HFFc6 (cell line): ENCODE results near the gene TCP1. TPM values are rescaled to one million over a fixed set of nuclear protein-coding genes. Genes with fewer than 3 reads are reported as not detected.

ENCODE experiments used
- DNase-seq: peaks from one replicate; pipeline ENCODE4 v3.0.0-alpha.2; 2018
- H3K27ac Mint-ChIP-seq: 2 replicates; pipeline ENCODE4 v1.8.0; 2020; ENCODE audit warnings: mild to moderate bottlenecking, mixed read lengths
- H3K27me3 Mint-ChIP-seq: 2 replicates; pipeline ENCODE4 v1.8.0; 2021; ENCODE audit warnings: mild to moderate bottlenecking, moderate library complexity, mixed read lengths; ENCODE audit not compliant: insufficient read depth
- H3K36me3 Mint-ChIP-seq: 2 replicates; pipeline ENCODE4 v1.8.0; 2021; ENCODE audit warnings: low read depth, mixed read lengths
- H3K4me1 Mint-ChIP-seq: 2 replicates; pipeline ENCODE4 v1.8.0; 2020; ENCODE audit warnings: low read depth, mixed read lengths
- H3K4me3 Mint-ChIP-seq: 2 replicates; pipeline ENCODE4 v1.8.0; 2020; ENCODE audit warnings: mild to moderate bottlenecking, moderate library complexity, mixed read lengths
- H3K9me3 Mint-ChIP-seq: 2 replicates; pipeline ENCODE4 v1.8.0; 2020; ENCODE audit warnings: mild to moderate bottlenecking, mixed read lengths
- CTCF ChIP-seq: fragments of 200-600 bp; sonication (generic); IDR thresholded peaks from 2 replicates; pipeline ENCODE4 v1.5.0; 2021; ENCODE audit warnings: antibody characterized with exemption, mild to moderate bottlenecking
- total RNA-seq, 6 experiments: library from RNA; stranded (reverse); fragmentation: NEBNext Ultra II Directional; extraction: Animal tissue kit (Norgen Biotek cat#: 25700); gene quantifications; 2 replicates in 1 of 6; 3 replicates in 5 of 6; pipeline ENCODE4 v1.2.3, GENCODE V29; 2021

The TCP1 gene
- total RNA-seq, 6 experiments from 2014 or later = 212 to 270 (median 225) TPM

DNA sequence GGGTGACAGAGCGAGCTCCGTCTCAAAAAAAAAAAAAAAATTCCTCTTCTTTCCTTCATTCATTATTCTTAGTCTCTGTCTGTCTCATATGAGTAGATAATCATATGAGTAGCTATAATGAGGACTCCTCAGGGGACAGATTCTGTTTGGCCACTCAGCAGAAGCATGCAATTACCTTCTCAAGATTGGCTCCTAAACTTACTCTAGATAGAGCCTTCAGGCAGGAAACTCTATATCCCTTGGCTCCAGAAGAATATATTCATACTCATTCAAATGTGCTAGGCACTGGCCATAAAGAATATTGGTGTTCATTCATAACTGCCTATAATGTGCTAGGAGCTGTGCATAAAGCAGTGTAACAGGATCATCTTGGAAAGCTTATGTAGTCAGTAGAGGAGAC, 29.8 kb downstream of the TCP1 start:
- Mint-ChIP-seq H3K4me3 (peak overlapping the region; percentile 21; the same call in 1 of the 2 replicates), H3K9me3 (no peaks in the 10 kb centered on the region), H3K36me3 (peaks cover 50% of the 10 kb centered on the region), H3K27ac (peak overlapping the region; percentile 84), H3K27me3 (peaks cover 2% of the 10 kb centered on the region; the same call in 1 of the 2 replicates), H3K4me1 (peaks cover 47% of the 10 kb centered on the region)
- no peak for DNase-seq
- TF ChIP-seq CTCF = no peak

- Mint-ChIP-seq H3K27ac (peak overlapping the region; percentile 86), H3K27me3 (peaks cover 2% of the 10 kb centered on the region; the same call in 1 of the 2 replicates), H3K9me3 (no peaks in the 10 kb centered on the region), H3K36me3 (peaks cover 49% of the 10 kb centered on the region), H3K4me1 (peaks cover 47% of the 10 kb centered on the region), H3K4me3 (peak overlapping the region; percentile 21; the same call in 1 of the 2 replicates)
- DNase-seq = peak; percentile 80
- TF ChIP-seq CTCF = peak; percentile 67
These were observed 31.1 kb downstream of the TCP1 start for GRCh38 chr6:159758031-159759001.

DNA sequence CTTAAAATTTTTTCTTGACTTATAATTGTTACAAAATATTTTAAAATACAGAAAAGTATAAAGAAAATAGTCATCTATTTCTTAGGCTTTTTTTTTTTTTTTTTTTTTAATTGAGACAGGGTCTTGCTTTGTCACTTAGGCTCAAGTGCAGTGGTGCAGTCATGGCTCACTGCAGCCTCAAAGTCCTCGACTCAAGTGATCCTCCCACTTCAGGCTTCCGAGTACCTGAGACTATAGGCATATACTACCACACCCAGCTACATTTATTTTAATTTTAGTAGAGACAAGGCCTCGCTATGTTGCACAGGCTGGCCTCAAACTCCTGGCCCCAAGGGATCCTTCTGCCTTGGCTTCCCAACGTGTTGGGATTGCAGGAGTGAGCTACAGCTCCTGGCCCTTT, 32.9 kb downstream of the TCP1 start:
- Mint-ChIP-seq H3K9me3 (no peaks in the 10 kb centered on the region), H3K4me3 (no peak overlapping the region), H3K27me3 (peaks cover 2% of the 10 kb centered on the region; the same call in 1 of the 2 replicates), H3K4me1 (peaks cover 37% of the 10 kb centered on the region), H3K27ac (no peak overlapping the region), H3K36me3 (peaks cover 42% of the 10 kb centered on the region)
- TF ChIP-seq CTCF = no peak
- DNase-seq = no peak

DNA sequence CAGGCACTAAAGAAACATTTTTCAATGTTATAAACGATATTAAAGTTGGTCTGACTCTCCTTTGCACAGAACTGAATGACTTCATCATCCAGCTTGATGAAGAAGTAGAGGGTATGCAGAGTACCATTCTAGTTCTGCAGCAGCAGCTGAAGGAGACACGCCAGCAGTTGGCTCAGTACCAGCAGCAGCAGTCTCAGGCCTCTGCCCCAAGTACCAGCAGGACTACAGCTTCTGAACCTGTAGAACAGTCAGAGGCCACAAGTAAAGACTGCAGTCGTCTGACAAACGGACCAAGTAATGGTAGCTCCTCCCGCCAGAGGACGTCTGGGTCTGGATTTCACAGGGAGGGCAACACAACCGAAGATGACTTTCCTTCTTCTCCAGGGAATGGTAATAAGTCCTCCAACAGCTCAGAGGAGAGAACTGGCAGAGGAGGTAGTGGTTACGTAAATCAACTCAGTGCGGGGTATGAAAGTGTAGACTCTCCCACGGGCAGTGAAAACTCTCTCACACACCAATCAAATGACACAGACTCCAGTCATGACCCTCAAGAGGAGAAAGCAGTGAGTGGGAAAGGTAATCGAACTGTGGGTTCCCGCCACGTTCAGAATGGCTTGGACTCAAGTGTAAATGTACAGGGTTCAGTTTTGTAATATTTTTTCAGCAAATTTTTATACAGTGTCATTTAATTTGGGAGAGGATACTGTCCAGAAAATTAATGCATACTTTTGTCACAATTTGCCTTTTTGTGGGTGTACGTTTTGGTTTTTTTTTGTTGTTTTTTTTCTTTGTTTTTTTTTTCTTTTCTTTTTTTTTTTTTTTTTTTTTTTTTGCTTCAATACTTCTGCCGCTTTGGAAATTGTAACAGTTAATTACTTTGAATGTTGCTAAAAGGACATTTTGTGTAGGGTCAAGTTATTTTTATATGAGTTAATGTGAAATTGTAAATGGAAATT, 34.2 kb downstream of the TCP1 start:
- TF ChIP-seq CTCF = no peak
- H3K27ac Mint-ChIP-seq = no peak overlapping the region
- H3K27me3 Mint-ChIP-seq = peaks cover 2% of the 10 kb centered on the region; the same call in 1 of the 2 replicates
- peaks cover 35% of the 10 kb centered on the region for H3K36me3 Mint-ChIP-seq
- H3K4me1 Mint-ChIP-seq = peaks cover 25% of the 10 kb centered on the region
- H3K4me3 Mint-ChIP-seq = no peak overlapping the region
- H3K9me3 Mint-ChIP-seq = no peaks in the 10 kb centered on the region
- DNase-seq = no peak

- Mint-ChIP-seq H3K27me3 (peaks cover 2% of the 10 kb centered on the region; the same call in 1 of the 2 replicates), H3K27ac (no peak overlapping the region), H3K9me3 (no peaks in the 10 kb centered on the region), H3K4me1 (peaks cover 16% of the 10 kb centered on the region), H3K36me3 (peaks cover 36% of the 10 kb centered on the region), H3K4me3 (no peak overlapping the region)
- DNase-seq = no peak
- no peak for TF ChIP-seq CTCF
These were observed 35.0 kb downstream of the TCP1 start for GRCh38 chr6:159754401-159754800.
